Hepatocyte (in vitro differentiated cells): ENCODE results near the gene ZFHX3.

ENCODE experiments used
- CTCF ChIP-seq: fragments of 200-600 bp; sonication (generic); IDR thresholded peaks from 2 replicates; pipeline ENCODE4 v1.5.1; 2016; ENCODE audit warnings: antibody characterized with exemption, mild to moderate bottlenecking; ENCODE audit not compliant: poor library complexity
- EZH2 ChIP-seq: fragments of 200-600 bp; sonication (generic); IDR thresholded peaks from 2 replicates; pipeline ENCODE4 v1.6.1; 2016; ENCODE audit warnings: antibody characterized with exemption, mild to moderate bottlenecking, borderline replicate concordance
- EZH2phosphoT487 ChIP-seq: fragments of 200-600 bp; sonication (generic); IDR thresholded peaks from one replicate; pipeline ENCODE4 v1.6.1; 2018; ENCODE audit warnings: antibody characterized with exemption, mild to moderate bottlenecking, low read depth, moderate library complexity; ENCODE audit not compliant: unreplicated experiment, severe bottlenecking

GRCh38 chr16:72921620-72922019, 126.3 kb downstream of the ZFHX3 start:
- TF ChIP-seq EZH2, result no peak
- TF ChIP-seq EZH2phosphoT487, result no peak
- TF ChIP-seq CTCF, result no peak
